ENCODE results near the gene STAT5B. TPM values are rescaled to one million over a fixed set of nuclear protein-coding genes. Genes with fewer than 3 reads are reported as not detected.

Gene STAT5B
- total RNA-seq, 2 experiments from 2014 or later = 131 to 134 TPM

DNA sequence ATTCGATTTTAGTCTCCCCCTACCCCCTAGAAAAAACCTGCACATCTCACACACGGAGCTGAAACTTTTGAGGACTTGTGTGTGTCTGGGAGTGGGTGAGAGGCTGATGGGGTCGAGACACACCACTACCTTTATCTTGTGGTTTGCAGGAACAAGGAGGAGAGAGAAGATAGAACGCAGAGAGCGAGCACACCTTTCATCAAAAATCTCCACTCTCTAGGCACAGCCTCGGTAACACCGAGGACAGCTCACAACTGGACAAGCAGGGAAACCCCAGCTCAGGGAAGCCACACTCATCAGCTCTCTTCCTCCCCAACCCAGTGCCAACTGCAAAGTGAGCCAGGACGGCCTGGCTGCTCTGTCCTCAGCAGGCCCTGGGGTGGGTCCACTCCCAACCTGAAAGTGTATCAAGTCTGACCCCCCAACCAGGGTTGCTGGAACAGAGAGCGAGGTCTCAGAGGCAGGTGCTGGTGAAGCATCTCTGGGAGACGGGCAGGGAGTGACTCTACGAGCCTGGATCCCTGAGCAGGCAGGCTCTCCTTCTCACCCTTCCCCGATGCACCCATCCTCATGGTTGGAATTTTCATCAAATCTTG is 76.7 kb downstream of the STAT5B start:
- Mint-ChIP-seq H3K27ac (no peak overlapping the region), H3K9me3 (no peaks in the 10 kb centered on the region), H3K4me1 (no peaks in the 10 kb centered on the region), H3K4me3 (no peak overlapping the region), H3K27me3 (no peaks in the 10 kb centered on the region), H3K36me3 (peaks cover 14% of the 10 kb centered on the region)
- no peak for DNase-seq
- POLR2A ChIA-PET = no interaction called here
- ATAC-seq (ENCODE audit: low read depth) = no peak

DNA sequence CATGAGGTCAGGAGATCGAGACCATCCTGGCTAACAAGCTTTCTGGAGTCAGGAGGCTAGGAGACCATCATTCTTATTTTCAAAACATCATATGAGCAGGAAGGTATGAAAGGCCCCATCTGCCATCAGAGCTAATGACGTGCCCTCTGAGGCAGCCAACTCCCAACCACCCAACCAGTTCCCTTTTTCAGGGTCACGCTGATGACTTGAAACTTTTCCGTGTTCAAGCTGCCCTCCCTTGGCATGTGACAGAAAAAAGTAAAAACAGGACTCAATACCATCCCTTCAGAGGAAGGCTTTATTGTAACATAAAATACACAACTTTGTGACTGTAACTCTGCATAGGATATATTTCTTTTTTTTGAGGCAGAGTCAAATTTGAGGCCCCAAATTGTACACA is 77.3 kb downstream of the STAT5B start:
- Mint-ChIP-seq H3K9me3 (no peaks in the 10 kb centered on the region), H3K27me3 (no peaks in the 10 kb centered on the region), H3K4me3 (no peak overlapping the region), H3K36me3 (peaks cover 11% of the 10 kb centered on the region), H3K27ac (no peak overlapping the region), H3K4me1 (peaks cover 3% of the 10 kb centered on the region)
- ATAC-seq (ENCODE audit: low read depth) = no peak
- POLR2A ChIA-PET = no interaction called here
- DNase-seq = no peak

DNA sequence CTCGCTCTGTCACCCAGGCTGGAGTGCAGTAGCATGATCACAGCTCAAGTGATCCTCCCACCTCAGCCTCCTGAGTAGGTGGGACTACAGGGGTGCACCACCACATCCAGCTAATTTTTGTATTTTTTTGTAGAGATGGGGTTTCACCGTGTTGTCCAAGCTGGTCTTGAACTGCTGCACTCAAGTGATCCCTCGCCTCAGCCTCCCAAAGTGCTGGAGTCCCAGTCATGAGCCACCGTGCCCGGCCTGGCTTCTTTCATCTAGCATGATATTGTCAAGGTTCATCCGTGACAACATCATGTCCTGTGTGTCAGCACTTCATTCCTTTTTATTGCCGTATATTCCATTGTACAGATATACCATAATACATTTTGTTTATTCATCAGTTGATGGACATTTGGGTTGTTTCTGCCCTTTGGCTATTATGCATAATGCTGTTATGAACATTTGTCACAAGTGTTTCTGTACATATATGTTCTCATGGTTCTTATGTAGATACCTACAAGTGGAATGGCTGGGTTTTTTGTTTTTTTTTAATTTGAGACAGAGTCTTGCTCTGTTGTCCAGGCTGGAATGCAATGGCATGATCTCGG is 78.5 kb downstream of the STAT5B start:
- Mint-ChIP-seq H3K36me3 (peaks cover 10% of the 10 kb centered on the region), H3K9me3 (no peaks in the 10 kb centered on the region), H3K27me3 (no peaks in the 10 kb centered on the region), H3K4me1 (peaks cover 6% of the 10 kb centered on the region), H3K27ac (no peak overlapping the region), H3K4me3 (no peak overlapping the region)
- POLR2A ChIA-PET = no interaction called here
- DNase-seq = no peak
- ATAC-seq (ENCODE audit: low read depth) = no peak

DNA sequence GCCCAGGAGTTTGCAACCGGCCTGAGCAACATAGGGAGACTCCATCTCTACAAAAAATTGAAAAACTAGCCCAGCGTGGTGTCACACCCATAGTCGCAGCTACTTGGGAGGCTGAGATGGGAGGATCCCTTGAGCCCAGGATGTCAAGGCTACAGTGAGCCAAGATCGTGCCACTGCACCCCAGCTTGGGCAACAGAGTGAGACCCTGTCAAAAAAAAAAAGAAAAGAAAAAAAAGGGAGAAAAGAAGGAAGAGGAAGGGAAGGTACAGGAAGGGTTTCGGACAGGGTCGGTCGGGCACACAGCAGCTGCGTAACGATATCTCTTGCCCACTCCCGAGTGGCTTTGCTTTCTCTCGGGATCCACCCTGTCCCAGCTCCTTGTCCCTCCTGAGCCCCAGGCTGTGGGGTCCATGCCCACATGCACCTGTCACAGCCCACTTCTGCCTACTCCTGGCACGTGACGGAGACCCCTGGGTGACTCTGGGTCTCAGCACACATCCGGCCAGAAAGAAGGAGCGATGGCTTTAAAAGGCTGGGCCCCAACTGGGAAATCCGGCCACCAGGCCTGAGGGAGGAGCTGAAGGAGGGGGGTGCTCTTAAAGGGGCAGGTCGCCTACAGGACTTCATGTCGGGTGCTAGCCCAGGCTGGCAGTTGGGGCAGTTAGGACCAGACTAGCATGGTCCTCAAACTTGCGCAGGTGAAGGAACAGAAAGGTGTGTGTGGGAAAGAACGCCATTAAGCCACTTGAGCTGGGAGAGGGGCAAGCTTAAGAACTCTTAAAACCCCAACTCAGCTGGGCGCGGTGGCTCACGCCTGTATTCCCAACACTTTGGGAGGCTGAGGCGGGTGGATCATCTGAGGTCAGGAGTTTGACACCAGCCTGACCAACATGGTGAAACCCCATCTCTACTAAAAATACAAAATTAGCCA is 82.0 kb downstream of the STAT5B start, which contains the start of gene GHDC:
Gene GHDC (minus strand): TSS at position 526 of the 931 bp plus-strand sequence. CDS start 913 bp downstream, outside the sequence.
- DNase-seq = peak; percentile 80
- Mint-ChIP-seq H3K36me3 (peaks cover 2% of the 10 kb centered on the region), H3K9me3 (no peaks in the 10 kb centered on the region), H3K4me3 (peak within 1 kb of the TSS; percentile 93), H3K27me3 (no peaks in the 10 kb centered on the region), H3K27ac (peak within 1 kb of the TSS; percentile 91), H3K4me1 (peaks cover 6% of the 10 kb centered on the region)
- peak; percentile 92 for ATAC-seq (ENCODE audit: low read depth)
- POLR2A ChIA-PET = interaction anchor here (0.6 to 2.3 kb wide), 9 partner anchors 11 to 199 kb away, joined by 3 to 27 read pairs (median 5); partner anchors contain the start of genes DHX58, DNAJC7, HCRT and KCNH4

DNA sequence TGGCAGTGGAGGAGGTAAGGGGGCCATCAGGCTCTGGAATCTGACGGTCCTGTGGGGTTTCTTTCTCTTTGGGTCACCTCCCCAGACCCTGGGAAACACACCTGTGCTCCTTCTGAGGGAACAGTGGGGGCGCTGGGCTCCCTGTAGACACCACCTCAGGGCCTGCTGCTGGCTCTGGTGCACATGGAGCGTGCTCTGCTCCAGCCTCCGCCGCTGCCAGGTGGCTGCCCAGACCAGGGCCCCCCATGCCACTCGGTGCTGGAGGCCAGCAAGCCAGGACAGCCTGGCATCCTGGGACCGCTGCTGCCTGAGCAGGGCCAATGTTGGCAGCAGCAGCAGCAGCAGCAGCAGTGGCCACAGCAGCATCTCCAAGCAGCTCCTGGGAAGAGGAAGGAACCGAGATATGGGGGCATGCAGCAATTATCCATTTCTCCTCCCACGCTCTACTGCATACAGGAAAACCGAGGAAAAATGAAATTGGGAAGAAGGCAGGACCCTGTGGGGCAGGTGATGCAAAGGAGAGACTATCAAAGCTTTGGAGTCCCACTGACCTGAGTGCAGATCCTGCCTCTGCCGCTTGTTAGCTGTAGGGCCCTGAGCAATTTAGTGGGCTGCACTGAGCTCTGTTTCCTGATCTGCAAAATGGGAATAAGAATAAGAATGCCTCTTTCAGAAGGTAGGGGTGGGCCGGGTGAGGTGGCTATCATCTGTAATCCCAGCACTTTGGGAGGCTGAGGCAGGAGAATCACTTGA is 82.8 kb downstream of the STAT5B start:
- POLR2A ChIA-PET = interaction anchor here (0.7 to 2.3 kb wide), 6 partner anchors 11 to 199 kb away, joined by 3 to 27 read pairs (median 6); partner anchors contain the start of genes DHX58, DNAJC7, HCRT and KCNH4
- Mint-ChIP-seq H3K36me3 (no peaks in the 10 kb centered on the region), H3K27ac (peak overlapping the region; percentile 91), H3K4me3 (peak overlapping the region; percentile 93), H3K27me3 (no peaks in the 10 kb centered on the region), H3K4me1 (peaks cover 9% of the 10 kb centered on the region), H3K9me3 (no peaks in the 10 kb centered on the region)
- no peak for ATAC-seq (ENCODE audit: low read depth)
- DNase-seq = no peak

DNA sequence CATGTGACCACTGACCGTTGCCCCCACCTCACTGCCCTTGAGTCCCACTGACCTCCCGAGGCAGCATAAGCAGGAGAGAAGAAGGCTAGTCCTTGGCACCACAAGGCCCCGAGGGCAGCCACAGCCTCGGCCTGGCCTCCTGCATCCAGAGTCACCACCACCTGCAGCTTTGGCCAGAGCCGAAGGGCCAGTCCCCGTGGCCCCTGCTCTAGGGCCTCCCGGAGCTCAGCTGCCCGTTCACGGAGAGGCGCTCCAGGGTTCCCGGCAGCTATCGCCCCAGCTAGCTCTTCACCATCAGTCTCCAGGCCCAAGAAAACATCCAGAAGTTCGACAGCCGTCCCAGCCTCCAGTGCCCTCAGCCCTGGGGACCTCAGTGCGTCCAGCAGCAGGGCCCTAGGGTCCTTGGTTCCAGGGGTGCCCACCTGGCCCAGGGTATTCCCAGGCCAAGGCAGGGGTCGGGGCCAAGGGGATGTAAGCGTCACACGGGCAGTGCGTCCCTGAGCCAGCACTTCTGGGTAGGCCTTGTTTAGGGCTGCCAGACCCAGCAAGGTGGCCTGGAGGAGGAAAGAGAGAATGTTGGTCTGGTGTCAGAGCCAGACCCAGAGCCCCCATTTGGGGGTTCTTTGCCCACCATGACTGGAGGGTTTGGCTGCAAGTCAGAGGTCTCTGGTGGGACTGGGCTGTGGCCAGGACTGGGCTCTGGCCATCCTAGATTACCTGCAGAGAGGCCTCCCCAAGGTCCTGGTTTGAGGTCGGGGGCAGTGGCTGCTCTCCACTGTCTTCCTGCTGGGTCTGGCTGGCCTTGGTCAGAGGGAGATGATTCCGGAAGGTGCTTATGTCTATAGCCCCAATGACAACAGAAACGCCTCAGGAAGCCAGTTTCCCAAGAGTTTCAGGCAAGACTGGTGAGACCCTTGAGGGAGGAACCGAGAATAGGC is 83.7 kb downstream of the STAT5B start:
- Mint-ChIP-seq H3K27ac (peak overlapping the region; percentile 75), H3K36me3 (no peaks in the 10 kb centered on the region), H3K27me3 (no peaks in the 10 kb centered on the region), H3K4me3 (peak overlapping the region; percentile 93), H3K4me1 (peaks cover 9% of the 10 kb centered on the region), H3K9me3 (no peaks in the 10 kb centered on the region)
- POLR2A ChIA-PET = interaction anchor here (2.3 kb wide), 1 partner anchor 10 kb away, joined by 27 read pairs; the partner anchor contains the start of genes HCRT and KCNH4
- no peak for DNase-seq
- ATAC-seq (ENCODE audit: low read depth) = no peak

DNA sequence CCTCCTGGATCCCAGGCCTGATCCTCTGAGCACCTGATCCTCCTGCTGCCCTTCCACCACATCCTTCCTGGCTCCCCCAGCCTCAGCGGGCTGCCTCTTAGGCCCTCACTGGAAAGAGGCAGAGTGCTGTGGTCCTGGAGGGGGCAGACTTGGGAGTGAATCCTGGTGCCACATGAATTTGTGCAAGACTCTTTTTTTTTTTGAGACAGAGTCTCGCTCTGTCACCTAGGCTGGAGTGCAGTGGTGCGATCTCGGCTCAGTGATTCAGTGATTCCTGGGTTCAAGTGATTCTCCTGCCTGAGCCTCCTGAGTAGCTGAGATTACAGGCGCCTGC is 84.9 kb downstream of the STAT5B start:
- peaks cover 9% of the 10 kb centered on the region for H3K4me1 Mint-ChIP-seq
- H3K36me3 Mint-ChIP-seq = no peaks in the 10 kb centered on the region
- no peak for DNase-seq
- H3K9me3 Mint-ChIP-seq = no peaks in the 10 kb centered on the region
- no peak for ATAC-seq (ENCODE audit: low read depth)
- POLR2A ChIA-PET = interaction anchor here (0.7 kb wide), 1 partner anchor 10 kb away, joined by 3 read pairs; no protein-coding TSS in a partner anchor
- no peak overlapping the region for H3K27ac Mint-ChIP-seq
- H3K4me3 Mint-ChIP-seq = no peak overlapping the region
- H3K27me3 Mint-ChIP-seq = no peaks in the 10 kb centered on the region

DNA sequence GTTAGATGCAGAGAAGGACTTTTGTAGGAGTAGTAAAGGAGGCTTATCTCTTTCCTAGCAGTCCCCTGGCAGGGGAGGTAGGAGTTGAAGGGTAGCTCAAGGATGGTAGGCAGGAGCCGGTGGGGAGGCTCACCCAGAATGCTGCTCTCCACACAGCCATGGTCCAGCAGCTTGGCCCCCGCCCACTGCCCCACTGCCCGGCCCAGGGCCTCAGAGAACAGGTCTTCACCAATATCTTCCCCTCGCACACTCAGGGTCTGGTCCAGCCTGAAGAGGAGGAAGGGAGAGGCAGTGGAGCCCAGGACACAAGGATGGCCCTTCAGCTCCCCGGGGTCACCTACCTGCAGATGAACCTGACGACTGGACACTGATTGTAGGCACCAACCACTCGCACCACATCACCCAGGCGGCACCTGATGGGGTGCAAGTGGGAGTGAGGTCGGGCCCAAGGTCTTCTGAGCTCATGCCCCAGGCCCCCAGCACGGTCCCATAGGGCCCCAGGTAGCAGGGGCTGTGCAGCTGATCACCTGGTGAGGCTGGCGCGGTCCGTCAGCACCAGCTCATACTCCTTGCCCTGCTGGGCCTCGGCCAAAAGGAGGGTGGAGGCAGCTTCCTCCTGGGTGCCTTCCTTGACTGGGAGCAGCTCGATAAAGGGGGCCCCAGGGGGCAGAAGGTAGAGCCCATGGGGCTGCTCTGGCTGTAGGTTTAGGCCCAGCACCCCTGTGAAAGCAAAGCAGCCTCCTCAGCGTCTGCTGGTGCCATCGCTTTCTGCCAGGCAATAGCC is 85.5 kb downstream of the STAT5B start:
- no peak overlapping the region for H3K27ac Mint-ChIP-seq
- POLR2A ChIA-PET = no interaction called here
- peaks cover 9% of the 10 kb centered on the region for H3K4me1 Mint-ChIP-seq
- ATAC-seq (ENCODE audit: low read depth) (no peak), DNase-seq (no peak)
- no peaks in the 10 kb centered on the region for H3K9me3 Mint-ChIP-seq
- no peaks in the 10 kb centered on the region for H3K36me3 Mint-ChIP-seq
- no peak overlapping the region for H3K4me3 Mint-ChIP-seq
- H3K27me3 Mint-ChIP-seq = no peaks in the 10 kb centered on the region

DNA sequence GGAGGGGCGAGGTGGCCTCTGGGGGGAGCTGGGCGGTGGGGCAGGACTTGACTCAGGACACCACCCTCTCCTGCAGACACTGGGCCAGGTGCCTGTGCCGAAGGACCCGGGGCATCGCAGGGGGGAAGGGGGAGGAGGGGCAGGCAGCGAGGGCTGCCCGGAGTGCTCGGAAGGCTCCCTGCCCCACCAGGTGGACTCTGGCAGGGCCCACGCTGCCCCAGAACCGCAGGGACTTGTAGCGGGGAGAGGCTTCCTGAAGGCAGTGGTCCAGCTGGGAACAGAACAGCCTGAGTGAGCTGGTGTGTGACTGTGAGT is 86.6 kb downstream of the STAT5B start:
- DNase-seq (no peak), ATAC-seq (ENCODE audit: low read depth) (no peak)
- Mint-ChIP-seq H3K4me3 (no peak overlapping the region), H3K27ac (no peak overlapping the region), H3K27me3 (no peaks in the 10 kb centered on the region), H3K36me3 (no peaks in the 10 kb centered on the region), H3K9me3 (no peaks in the 10 kb centered on the region), H3K4me1 (peaks cover 13% of the 10 kb centered on the region)
- POLR2A ChIA-PET = no interaction called here

DNA sequence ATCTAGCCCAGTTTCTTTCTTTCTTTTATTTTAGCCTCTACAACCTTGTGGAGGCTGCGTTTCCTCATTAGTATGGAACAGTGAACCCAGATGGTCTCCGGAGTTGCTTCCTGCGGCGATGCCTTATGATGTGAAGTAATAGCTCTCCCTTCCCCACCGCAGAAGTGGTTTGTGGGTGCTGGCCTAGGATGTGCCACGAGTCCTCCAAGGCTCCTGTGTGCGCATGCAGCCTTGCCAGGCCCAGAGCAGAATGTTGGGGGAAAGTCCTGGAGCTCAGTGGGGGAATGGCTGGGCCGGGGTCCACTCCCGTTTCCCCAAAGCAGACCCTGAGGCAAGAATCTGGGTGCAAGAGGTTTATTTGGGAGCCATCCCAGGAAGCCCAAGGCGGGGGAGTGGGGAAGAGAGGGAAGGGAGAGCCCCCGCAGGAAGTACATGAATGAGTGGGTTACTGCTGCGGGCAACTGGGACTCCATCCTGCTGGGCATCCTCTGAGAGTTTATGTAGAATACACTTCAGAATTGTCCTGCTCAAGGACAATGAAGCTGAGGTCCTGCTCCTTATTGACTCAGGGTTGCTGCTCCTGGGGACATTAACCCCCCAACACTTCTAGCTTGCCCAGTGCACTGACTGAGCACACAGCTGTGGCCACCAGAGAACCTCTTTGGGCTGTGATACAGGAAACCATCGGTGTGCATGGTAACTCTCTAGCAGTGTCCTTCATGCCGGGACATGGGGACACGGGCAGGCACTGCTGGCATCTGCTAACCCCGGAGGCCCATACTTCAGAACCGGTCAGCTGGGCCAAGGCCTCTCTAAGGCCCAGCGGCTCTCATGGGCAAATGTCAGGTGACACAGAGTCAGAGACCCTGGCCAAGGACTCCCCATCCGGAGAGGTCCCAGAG is 87.2 kb downstream of the STAT5B start:
- POLR2A ChIA-PET = interaction anchor here (1.3 kb wide), 1 partner anchor 9 kb away, joined by 4 read pairs; no protein-coding TSS in a partner anchor
- Mint-ChIP-seq H3K4me1 (peaks cover 13% of the 10 kb centered on the region), H3K9me3 (no peaks in the 10 kb centered on the region), H3K36me3 (no peaks in the 10 kb centered on the region), H3K27ac (no peak overlapping the region), H3K27me3 (no peaks in the 10 kb centered on the region), H3K4me3 (no peak overlapping the region)
- ATAC-seq (ENCODE audit: low read depth) = no peak
- DNase-seq = no peak

DNA sequence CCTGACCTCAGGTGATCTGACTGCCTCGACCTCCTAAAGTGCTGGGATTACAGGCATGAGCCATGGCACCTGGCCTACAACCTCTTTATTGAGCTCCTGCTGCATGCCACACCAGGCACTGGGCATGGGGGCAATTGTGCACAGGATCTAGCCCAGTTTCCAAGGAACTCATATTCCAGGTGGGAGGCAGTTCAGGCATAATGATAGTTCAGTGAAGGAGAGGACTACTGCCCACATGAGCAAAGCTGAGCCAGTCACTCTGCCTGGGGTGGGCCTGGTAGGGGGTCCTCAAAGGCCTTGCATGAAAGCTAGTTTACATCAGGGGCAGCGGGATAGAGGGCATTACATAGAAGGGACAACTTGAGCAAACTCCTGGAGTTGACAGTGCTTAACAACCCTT is 88.4 kb downstream of the STAT5B start:
- Mint-ChIP-seq H3K27me3 (peaks cover 4% of the 10 kb centered on the region), H3K36me3 (peaks cover 1% of the 10 kb centered on the region), H3K9me3 (no peaks in the 10 kb centered on the region), H3K4me3 (no peak overlapping the region), H3K4me1 (peaks cover 19% of the 10 kb centered on the region), H3K27ac (no peak overlapping the region)
- DNase-seq (no peak), ATAC-seq (ENCODE audit: low read depth) (no peak)
- POLR2A ChIA-PET = no interaction called here

Data from activated naive CD8-positive, alpha-beta T cell treated with anti-CD3 and anti-CD28 coated beads, Interleukin-2, amount 10 ng/mL, durations not matched to agents 7 days and 5 days (primary cell).